GM12878 (cell line): Measurements from ENCODE around the gene CUEDC1. TPM values are rescaled to one million over a fixed set of nuclear protein-coding genes. Genes with fewer than 3 reads are reported as not detected.
A peak's percentile ranks its signal among the peaks of the same experiment; 100 is the strongest.

Experiments
- ATF7 ChIP-seq: fragments of 450-650 bp; IDR thresholded peaks from 2 replicates; pipeline ENCODE4 v1.6.1; 2016; ENCODE audit warnings: low read depth, mild to moderate bottlenecking
- DPF2 ChIP-seq: fragments of 450-650 bp; IDR thresholded peaks from 2 replicates; pipeline ENCODE4 v1.6.1; 2017; ENCODE audit warnings: mild to moderate bottlenecking
- EGR1 ChIP-seq, 2 experiments: IDR thresholded peaks; 1 replicate in 1 of 2; 2 replicates in 1 of 2; pipeline ENCODE4 v1.6.1; 2011 to 2012; ENCODE audit warnings: low read depth in 2 of 2, low read length in 2 of 2, borderline replicate concordance in 1 of 2, mild to moderate bottlenecking in 1 of 2, moderate library complexity in 1 of 2
- FOXK2 ChIP-seq: fragments of 450-650 bp; IDR thresholded peaks from 2 replicates; pipeline ENCODE4 v1.6.1; 2017; ENCODE audit warnings: mild to moderate bottlenecking, moderate library complexity
- IKZF2 ChIP-seq, 2 experiments: fragments of 450-650 bp; IDR thresholded peaks; 2 replicates each; pipeline ENCODE4 v1.6.1; 2017; ENCODE audit warnings: mild to moderate bottlenecking in 2 of 2, moderate library complexity in 2 of 2
- JUND ChIP-seq: IDR thresholded peaks from 2 replicates; pipeline ENCODE4 v1.6.1; 2012; ENCODE audit warnings: low read depth, mild to moderate bottlenecking, low read length, improper control_type of control experiment, moderate library complexity
- KAT2A ChIP-seq: conservative IDR thresholded peaks from 2 replicates; pipeline ENCODE4 v1.6.1; 2011; ENCODE audit warnings: low read depth, low read length; ENCODE audit not compliant: control insufficient read depth
- SIN3A ChIP-seq: IDR thresholded peaks from 2 replicates; pipeline ENCODE4 v1.6.1; 2012; ENCODE audit warnings: low read depth, low read length, improper control_type of control experiment
- TCF12 ChIP-seq: IDR thresholded peaks from 2 replicates; pipeline ENCODE4 v1.6.1; 2011; ENCODE audit warnings: low read depth, mild to moderate bottlenecking, low read length
- TCF3 ChIP-seq: IDR thresholded peaks from 2 replicates; pipeline ENCODE4 v1.6.1; 2012; ENCODE audit warnings: low read depth, mild to moderate bottlenecking, low read length, borderline replicate concordance; ENCODE audit not compliant: insufficient read depth
- WRNIP1 ChIP-seq: IDR thresholded peaks from 2 replicates; pipeline ENCODE4 v1.6.1; 2011; ENCODE audit warnings: low read depth, low read length, improper control_type of control experiment, borderline replicate concordance
- ZNF274 ChIP-seq: IDR thresholded peaks from one replicate; pipeline ENCODE4 v1.8.0; 2011; ENCODE audit not compliant: insufficient read length, insufficient read depth
- polyA plus RNA-seq, 11 experiments: library from polyadenylated mRNA; depleted of rRNA in 4 of 11; unstranded in 6 of 11; stranded (reverse) in 5 of 11; fragments of >200 nt; fragmentation: Nextera tagmentation in 4 of 11; fragmentation: Illumina TruSeq in 1 of 11; extraction: Ambion mirVana in 4 of 11; extraction: Trizol in 1 of 11; gene quantifications; 1 replicate in 1 of 11; 2 replicates in 10 of 11; pipeline versions ENCODE4 v1.2.1 to v1.2.3, GENCODE V29; 2011 to 2016; ENCODE audit warnings: inconsistent platforms in 2 of 11, missing spikeins in 2 of 11, low read depth in 1 of 11
- total RNA-seq, 4 experiments: library from RNA; depleted of rRNA in 3 of 4; stranded (reverse); fragments of >200 nt in 3 of 4; fragmentation: Illumina TruSeq in 1 of 4; extraction: Trizol in 1 of 4; gene quantifications; 2 replicates each; pipeline versions ENCODE4 v1.2.1 to v1.2.3, GENCODE V29; 2013 to 2021
- TF ChIP-seq, protein P1 (sequence below): fragments of 450-650 bp; IDR thresholded peaks from 2 replicates; pipeline ENCODE4 v1.6.1; 2017; ENCODE audit warnings: mild to moderate bottlenecking, moderate library complexity
- TF ChIP-seq, protein P2 (sequence below): fragments of 450-650 bp; IDR thresholded peaks from 2 replicates; pipeline ENCODE4 v1.6.1; 2017; ENCODE audit warnings: borderline replicate concordance

Gene CUEDC1
- total and polyA plus RNA-seq, 10 of the 15 experiments (the other 5 are each of a cell fraction or from before 2014, with no cell fraction given) = 0.24 to 7.4 (median 1.8) TPM

DNA sequence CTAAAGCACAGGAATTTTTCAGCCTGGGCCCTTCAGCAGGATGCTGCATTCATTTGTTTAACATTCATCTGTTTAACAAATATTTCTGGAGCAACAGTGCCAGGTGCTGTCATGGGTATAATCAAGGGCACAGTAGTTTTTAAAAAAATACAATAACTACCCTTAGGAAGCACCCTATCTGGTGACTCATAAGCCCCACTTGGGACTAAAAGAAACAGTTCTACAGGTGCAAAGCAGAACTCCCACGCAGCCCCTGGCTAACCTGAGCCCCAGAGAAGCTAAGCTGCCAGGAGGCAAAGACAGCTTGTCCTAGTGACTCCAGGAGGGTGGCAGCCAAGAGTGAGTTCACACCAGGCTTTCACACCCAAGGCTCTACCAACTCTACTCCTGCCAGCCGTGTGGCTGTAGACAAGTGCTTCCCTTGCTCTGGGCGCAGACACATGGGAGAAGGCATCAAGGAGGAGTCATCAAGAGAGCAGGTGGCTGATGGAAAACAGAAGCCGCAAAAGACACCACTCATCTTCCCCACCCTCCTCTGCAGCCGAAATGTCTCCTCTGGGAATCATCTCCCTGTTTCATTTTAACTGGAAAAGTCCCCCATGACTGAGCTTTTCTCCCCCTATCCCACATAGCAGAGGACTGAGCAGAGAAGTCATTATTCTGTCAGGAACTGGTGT is 14.4 kb downstream of the CUEDC1 start (continued):
- TF ChIP-seq, protein P1, sequence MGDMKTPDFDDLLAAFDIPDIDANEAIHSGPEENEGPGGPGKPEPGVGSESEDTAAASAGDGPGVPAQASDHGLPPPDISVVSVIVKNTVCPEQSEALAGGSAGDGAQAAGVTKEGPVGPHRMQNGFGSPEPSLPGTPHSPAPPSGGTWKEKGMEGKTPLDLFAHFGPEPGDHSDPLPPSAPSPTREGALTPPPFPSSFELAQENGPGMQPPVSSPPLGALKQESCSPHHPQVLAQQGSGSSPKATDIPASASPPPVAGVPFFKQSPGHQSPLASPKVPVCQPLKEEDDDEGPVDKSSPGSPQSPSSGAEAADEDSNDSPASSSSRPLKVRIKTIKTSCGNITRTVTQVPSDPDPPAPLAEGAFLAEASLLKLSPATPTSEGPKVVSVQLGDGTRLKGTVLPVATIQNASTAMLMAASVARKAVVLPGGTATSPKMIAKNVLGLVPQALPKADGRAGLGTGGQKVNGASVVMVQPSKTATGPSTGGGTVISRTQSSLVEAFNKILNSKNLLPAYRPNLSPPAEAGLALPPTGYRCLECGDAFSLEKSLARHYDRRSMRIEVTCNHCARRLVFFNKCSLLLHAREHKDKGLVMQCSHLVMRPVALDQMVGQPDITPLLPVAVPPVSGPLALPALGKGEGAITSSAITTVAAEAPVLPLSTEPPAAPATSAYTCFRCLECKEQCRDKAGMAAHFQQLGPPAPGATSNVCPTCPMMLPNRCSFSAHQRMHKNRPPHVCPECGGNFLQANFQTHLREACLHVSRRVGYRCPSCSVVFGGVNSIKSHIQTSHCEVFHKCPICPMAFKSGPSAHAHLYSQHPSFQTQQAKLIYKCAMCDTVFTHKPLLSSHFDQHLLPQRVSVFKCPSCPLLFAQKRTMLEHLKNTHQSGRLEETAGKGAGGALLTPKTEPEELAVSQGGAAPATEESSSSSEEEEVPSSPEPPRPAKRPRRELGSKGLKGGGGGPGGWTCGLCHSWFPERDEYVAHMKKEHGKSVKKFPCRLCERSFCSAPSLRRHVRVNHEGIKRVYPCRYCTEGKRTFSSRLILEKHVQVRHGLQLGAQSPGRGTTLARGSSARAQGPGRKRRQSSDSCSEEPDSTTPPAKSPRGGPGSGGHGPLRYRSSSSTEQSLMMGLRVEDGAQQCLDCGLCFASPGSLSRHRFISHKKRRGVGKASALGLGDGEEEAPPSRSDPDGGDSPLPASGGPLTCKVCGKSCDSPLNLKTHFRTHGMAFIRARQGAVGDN = no peak
- TF ChIP-seq JUND (peak; percentile 26; the same call in 1 of the 2 replicates), WRNIP1 (no peak), TCF12 (peak; percentile 33; the same call in 1 of the 2 replicates), SIN3A (no peak), FOXK2 (0 out of 2 replicates have a peak, but pooled peaks have one; percentile 25), TCF3 (no peak), DPF2 (0 out of 2 replicates have a peak, but pooled peaks have one; percentile 34), KAT2A (no peak), IKZF2 (IDR thresholded peaks at IDR 0.05) (peak; percentile 31 to 52; a peak in 1 of 4 replicates), EGR1 (IDR thresholded peaks at IDR 0.05; ENCODE audit: borderline replicate concordance in 1 of 2, low read depth in 2 of 2, low read length in 2 of 2) (peak in 1 of 2 experiments; percentile 73; a peak in 1 of 3 replicates), ATF7 (no peak), ZNF274 (no peak)
- TF ChIP-seq, protein P2, sequence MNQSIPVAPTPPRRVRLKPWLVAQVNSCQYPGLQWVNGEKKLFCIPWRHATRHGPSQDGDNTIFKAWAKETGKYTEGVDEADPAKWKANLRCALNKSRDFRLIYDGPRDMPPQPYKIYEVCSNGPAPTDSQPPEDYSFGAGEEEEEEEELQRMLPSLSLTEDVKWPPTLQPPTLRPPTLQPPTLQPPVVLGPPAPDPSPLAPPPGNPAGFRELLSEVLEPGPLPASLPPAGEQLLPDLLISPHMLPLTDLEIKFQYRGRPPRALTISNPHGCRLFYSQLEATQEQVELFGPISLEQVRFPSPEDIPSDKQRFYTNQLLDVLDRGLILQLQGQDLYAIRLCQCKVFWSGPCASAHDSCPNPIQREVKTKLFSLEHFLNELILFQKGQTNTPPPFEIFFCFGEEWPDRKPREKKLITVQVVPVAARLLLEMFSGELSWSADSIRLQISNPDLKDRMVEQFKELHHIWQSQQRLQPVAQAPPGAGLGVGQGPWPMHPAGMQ = no peak
